NCI-H526 (cell line): ENCODE results near the gene SEC14L3.
"Not testable (repeated sequence)": the region's sequence is repeated elsewhere in the genome, so short reads cannot be mapped to it uniquely, and the experiment has no call there.

Experiments
- DNase-seq, 2 experiments: peaks; one replicate each; lab custom pipeline; 2025; lab: John Stamatoyannopoulos, UW

The SEC14L3 gene

DNA sequence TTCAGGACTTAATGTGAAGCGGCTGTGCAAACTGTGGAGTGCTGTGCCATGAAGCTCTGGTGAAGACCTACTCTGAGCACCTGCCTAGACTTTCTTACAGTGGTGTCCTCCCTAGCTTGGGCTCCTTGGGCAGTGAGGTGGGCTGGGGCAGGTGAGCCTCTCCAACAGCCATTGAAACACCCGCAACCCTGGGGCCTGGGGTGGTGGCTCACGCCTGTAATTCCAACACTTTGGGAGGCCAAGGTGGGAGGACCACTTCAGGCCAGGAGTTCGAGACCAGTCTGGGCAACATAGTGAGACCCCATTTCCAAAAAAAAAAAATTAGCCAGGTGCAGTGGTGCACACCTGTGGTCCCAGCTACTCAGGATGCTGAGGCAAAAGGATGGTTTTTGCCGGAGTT lies 14.3 kb upstream of the SEC14L3 start:
- no peak for DNase-seq

DNA sequence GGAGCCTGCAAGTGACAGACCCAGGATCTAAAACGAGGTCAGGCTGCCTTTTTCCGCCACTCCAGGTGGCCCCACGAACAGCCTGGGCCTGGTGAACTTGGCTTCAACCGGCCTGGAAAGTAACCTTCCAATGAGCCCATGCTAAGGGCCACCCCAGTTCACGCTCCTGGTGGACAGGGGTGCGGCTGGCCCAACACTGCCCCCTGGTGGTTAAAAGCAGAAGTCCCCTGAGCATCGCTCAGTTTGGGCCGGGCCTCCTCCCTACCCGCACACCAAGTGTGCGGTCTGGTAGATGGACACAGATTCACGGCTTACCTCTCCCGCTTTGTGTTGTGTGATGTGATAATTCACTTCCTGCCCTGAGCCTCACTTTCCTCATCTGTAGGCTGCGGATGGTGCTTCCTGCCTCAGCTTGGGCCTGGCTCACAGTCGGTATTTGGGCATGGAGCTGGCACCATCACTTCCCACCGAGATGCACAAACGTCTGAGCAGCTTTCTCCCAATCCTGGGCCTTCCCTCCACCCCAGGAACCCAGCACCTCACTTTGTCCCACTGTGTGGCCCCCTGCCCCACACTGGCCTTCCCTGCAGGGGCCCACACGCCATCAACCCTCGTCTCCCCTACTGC lies 13.7 kb upstream of the SEC14L3 start:
- peak; percentile 2 to 60 for DNase-seq

DNA sequence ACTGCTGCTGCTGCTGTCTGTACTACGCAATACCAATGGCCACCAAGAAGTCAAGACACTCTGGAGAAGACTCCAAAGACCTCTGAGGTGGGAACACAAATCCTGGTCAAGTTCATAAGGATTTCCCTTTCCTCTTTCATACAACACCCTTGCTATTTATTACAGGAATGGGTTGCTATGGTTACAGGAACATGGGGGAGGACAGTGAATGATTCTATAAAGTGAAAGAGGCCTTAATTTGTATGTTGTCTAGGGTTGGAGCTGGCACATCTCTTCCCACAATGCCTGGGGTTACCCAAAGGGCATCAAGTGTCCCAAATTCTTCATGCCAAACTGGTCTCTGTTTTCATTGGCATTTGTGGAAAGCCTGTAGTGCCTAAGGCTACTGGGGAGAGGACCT lies 11.4 kb upstream of the SEC14L3 start:
- DNase-seq = no peak

DNA sequence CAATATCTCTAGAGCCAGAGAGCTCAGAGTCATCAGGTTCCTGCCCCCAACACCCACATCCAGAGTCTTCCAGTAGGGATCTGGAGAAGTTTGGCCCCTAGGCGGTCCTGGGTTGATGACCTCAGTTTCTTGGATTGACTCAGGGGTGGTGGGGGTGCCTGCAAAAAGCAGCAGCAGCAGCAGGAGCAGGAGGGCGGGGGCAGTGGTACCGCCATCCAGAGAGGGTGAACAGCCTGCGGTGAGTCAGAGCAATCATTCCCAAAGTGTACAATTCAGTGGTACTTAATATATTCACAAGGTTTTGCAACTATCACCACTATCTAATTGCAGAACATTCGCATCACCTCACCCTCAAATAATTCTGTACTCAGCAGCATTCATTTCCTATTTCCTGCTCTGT lies 9.9 kb upstream of the SEC14L3 start:
- no peak for DNase-seq

DNA sequence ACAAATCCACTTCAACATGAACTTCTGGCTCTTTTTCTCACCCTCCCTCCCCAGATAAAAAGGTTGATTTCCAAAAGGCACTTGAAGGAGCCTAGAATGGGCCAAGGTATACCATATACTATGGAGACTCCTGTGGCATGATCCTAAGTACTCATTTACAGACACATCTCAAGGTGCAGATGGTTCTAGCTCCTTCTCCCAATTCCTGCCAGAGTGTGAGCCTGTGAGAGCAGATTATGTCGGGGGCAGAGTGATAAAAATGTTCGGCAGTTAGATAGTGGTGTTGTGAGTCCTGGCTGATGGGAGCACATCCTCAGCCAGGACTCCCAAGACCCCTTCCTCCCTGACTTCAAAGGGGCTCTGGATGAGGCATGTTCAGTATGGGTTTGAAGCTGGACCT lies 8.2 kb upstream of the SEC14L3 start:
- no peak for DNase-seq

DNA sequence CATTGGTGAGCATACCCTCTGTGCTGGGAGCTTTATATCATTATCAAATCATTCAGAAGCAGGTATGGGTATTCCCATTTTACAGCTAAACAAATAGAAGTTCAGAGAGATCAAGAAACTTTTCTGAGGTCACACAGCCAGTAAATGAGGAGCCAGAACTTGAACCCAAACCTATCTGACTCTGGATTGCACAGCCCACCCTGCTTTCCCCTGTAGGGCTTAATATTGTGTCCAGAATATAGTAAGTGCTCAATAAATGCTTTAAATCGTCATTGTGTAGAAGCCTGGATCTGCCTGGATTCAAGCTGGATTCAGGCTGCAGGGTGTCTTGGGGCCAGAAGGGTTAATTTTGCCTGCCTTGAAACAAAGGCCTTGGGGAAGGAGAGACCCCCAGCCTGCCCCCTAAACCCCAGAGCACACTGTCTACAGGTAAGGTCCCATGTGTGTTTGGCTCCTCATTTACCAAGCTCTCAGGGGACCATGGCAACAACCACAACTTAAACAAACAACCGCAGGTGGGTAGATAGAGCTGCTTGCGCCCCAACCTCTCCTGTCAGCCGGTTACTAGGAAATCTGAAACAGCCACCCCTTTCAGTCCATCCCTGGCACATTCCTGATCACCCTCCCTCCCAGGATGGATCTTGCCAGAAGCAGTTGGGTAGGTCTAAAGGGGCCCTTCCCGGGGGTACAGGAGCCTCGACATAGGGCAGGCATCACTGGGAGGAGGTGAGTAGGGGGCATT lies 3.0 kb upstream of the SEC14L3 start:
- peak; percentile 66 to 72 for DNase-seq

DNA sequence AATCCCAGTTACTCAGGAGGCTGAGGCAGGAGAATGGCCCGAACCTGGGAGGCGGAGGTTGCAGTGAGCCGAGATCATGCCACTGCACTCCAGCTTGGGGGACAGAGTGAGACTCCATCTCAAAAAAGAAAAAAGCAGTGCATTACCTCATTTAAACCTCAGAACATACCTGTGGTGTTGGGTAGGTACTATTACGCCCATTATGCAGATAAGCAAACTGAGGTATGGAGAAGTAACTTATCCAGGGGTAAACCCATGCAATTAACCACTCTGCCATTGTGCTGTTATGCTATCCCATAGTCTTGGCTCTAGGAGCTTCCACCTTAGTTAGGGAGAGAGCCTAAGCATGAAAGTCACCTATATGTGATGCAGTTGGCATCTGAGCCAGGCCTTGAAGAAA lies 2.3 kb upstream of the SEC14L3 start:
- DNase-seq = no peak

DNA sequence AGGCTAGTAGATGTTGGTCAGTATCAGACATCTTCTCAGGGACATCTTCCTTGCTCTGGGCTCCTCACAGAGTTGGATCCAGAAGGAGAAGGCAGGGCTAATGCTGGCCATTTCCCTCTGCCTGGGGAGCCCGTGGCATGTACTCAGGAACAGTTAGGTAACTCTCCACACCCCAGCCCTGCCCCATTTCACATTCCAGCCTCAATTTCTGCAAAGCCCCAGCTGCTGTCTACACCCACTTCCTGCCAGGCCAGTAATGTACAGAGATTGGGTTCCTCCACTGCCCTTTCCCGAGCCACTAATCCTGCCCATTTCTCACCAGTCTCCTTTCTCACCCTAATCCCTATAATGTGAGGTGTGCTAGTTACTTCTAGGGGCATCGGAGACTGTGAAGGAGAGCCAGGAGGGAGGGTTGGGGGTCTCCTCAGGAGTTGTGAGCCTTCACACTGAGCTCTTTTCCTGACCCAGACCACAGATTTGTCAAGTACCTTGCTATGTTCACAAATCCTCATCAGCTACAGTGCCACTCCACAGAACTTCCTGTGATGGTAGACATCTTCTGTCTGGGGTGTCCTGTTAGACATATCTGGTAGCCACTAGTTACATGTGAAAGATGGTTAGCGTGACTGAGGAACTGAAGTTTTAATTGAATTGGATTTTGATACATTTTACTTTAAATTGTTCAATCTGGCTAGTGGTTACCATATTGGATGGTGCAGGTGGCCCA lies 1.3 kb upstream of the SEC14L3 start:
- DNase-seq = no peak

DNA sequence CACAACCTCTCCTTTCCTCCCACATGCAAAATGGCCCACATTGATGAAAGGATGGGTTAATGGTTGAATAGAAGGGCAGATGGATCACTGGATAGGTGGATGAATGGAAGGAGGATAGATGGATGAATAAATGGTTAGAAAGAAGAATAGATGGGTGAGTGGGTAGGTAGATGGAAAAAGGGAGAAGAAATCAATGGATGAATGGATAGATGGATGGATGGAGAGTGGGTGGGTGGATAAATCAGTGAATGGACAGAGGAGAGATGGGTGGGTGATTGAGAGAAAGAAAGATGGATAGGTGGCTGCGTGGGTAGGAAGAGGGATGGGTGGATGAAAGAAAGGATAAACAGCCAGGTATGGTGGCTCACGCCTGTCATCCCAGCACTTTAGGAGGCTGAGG lies 1.2 kb downstream of the SEC14L3 start:
- DNase-seq = no peak

DNA sequence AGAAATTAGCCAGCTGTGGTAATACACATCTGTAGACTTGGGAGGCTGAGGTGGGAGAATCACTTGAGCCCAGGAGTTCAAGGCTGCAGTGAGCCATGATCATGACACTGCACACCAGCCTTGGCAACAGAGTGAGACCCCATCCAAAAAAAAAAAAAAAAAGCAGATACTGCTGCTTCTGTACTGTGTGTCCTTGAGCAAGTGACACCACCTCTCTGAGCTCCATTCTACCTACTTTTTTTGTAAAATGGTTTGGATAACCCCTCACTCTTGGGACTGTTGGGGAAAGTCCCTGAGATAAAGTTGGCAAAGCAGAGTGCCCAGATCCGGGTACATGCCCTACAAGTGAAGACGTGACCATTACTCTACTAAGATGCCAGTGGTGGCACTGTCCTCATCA lies 2.7 kb downstream of the SEC14L3 start:
- no peak for DNase-seq

DNA sequence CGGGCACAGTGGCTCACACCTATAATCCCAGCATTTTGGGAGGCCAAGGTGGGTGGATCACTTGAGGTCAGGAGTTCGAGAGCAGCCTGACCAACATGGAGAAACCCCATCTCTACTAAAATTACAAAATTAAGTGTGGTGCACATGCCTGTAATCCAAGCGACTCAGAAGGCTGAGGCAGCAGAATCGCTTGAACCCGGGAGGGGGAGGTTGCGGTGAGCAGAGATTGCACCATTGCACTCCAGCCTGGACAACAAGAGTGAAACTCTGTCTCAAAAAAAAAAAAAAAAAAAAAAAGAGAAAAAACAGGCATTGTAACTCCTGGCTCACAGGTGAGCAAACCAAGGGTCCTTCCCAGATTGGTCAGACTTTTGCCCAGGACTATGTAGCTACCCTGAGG lies 11.3 kb downstream of the SEC14L3 start:
- DNase-seq = not testable (repeated sequence)

DNA sequence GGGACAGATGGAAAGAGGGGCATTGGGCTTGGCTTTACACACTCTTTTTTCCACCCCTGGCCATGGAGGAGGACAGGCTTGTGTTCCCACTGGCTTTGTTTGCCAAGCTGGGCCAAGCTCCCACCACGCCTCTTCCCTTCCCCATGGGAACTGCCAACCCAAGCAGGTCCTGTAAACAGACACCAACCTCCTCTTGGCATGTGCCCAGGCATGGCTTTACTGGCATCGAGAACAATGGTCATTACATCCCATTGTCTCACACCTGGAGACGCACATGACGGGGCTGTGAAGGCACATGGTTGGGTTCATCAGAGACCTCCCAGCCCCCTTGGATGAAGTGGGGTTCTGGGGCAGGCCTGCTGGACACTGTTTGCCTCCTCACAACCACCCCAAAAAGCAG lies 11.7 kb downstream of the SEC14L3 start:
- no peak for DNase-seq

DNA sequence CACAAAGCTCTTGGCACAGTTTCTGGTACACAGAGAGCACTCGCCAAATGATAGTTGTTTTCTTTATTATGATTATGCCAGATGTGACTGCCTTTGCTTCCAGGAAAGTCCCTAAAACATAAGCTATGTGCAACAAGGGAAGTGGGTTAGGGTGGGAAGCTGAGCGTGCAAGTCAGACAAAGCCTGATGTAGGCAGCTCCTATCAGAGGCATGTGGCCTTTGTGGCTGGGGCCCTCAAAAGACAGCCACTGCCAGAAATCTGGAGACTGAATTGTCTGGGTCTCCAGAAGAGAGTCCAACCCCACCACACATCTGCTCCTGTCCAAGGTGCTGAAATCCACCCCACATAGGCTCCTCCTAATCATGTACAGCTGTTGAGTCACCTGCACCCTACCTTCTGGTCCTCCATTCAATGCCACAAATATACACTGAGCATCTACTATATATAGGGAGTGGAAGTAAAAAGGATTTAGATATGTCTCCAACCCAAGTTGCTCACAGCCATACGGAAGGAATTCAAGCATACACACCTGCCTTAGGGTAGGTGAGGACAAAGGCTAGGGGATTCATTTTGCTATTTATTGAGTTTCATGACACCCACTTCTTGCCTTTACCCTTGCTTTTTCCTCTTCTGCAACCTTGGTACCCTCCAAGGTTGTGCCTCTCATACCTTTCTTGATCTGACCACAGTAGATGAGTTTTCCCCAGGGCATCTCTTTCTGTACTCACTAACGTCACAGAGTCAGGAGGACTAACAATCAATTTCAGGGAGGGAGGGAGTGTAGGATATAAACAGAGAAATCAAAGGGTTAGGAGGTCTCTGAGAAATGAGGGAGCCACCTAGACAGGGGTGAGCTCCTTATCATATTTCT lies 12.4 kb downstream of the SEC14L3 start:
- no peak for DNase-seq

DNA sequence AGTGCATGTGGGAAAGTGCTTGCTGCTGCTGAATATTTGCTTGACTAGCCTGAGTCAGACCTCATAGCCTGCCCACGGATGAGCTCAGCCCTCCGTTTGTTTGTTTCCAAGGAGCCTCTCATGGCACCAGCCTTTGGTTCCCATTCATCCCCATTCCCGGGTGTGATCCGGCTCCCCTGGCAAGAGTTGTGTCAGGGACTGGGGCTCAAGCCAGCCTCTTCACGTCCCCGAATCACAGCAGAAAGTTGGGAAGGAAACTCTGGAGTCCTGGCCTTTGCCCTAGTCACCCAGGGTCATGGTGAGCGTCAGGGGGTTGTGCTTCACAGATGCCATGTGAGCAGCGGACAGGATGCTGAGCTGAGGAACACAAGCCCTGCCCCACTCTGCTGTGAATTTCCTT lies 13.8 kb downstream of the SEC14L3 start:
- no peak for DNase-seq

DNA sequence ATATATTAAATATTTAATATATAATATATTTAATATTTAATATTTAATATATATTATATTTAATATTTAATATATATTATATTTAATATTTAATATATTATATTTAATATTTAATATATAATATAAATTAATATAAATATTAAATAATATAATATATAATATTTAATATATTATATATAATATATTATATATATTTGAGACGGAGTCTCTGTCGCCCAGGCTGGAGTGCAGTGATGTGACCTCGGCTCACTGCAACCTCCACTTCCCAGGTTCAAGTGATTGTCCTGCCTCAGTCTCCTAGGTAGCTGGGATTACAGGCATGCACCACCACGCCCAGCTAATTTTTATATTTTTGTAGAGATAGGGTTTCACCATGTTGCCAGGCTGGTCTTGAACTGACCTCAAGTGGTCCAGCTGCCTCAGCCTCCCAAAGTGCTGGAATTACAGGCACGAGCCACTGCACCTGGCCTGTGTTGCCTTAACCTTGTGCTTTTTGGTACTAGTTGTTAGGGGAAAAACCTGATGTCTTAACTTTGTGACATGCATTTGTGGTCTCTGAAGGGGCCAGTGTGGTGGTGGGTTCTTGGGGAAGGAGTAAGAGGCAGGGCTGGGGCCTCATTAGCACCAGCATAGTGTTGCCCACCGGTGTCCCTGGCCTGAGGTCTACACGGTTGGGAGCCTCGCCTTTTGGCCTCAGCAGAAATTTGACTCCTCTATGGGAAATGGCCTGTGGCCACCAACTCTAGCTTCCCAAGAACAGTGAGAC lies 16.6 kb downstream of the SEC14L3 start:
- DNase-seq = no peak

DNA sequence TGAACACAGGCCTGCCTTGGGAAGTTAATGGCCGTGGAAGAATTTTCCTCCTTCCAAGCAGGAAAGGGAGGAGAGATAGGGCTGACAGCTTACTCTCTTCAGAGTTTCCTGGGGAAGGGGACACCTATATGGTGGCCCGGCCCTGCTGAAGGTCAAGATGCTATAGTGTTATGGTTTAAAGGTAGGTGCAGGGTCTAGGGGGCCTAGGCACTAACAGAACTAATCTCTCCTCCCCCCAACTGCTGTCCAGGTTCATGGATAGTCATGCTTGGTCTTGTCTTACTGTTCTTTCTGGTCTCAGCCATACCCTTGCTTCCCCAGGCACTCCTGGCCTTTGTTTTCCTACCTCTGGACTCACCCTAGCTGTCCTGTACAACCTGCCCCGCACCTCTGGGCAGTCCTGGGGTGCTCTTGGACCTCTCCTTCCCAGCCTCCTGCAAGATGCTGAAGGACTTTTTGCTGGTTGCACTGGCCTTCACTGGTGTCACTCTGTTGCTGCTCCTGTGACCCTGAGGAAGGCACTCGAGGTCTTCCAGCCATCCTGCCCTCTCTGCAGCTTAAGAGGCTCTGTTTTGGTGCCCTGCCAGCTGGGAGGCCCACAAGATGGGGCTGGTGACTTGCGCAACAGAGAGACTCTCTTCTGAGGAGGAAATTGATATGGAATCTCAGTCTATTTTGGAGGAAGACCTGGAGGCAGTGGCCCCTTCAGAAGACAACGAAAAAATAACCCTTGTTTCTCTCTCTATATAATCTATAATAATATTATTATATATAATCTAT lies 17.9 kb downstream of the SEC14L3 start:
- peak; percentile 20 to 48 for DNase-seq

DNA sequence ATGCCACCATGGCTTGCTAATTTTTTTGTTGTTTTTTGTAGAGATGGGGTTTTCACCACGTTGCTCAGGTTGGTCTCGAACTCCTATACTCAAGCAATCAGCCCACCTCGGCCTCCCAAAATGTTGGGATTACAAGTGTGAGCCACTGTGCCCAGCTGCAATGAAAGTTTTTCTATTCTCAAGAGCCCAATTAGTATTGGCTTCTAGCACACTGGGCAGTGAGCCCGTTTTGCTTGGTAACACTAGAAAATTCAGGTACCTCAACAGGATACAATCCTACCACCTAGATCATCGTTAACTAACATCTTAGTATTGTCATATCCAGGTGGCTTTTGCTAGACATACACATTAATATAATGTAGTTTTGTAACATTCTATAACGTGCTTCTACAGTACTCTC lies 19.0 kb downstream of the SEC14L3 start:
- DNase-seq = no peak

DNA sequence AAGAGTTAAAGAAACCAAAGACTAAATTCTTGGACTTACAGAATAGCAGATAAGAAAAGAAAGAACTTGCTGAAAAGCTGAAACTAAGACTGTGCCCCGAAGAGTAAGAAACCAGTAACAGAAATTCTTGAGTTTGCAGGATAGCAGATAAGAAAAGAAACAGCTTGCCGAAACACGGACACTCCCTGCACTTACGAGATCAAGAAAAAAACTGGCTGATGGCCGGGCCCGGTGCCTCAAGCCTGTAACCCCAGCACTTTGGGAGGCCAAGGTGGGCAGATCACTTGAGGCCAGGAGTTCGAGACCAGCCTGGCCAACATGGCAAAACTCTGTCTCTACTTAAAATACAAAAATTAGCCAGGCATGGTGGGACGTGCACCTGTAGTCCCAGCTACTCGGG lies 20.3 kb downstream of the SEC14L3 start:
- DNase-seq = not testable (repeated sequence)

DNA sequence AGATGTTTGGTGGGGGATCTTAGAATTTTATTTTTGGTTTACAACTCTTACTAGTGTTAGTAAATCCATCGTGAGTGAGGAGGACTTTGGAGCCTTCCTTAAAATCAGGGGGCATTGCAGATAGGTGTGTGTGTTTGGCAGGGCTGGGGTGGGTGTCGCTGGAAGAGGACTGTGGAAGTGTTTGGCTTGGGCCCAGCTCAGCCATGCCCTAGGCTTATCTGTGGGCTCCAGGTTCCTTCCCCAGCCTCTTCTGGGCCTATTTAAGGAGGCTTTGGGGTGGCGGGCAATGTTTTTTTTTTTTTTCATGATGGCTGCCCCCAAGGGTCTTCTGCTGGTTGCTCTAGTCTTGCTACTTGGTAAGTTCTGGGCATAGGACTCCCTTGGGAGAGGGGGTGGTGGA lies 24.2 kb downstream of the SEC14L3 start:
- DNase-seq = no peak

DNA sequence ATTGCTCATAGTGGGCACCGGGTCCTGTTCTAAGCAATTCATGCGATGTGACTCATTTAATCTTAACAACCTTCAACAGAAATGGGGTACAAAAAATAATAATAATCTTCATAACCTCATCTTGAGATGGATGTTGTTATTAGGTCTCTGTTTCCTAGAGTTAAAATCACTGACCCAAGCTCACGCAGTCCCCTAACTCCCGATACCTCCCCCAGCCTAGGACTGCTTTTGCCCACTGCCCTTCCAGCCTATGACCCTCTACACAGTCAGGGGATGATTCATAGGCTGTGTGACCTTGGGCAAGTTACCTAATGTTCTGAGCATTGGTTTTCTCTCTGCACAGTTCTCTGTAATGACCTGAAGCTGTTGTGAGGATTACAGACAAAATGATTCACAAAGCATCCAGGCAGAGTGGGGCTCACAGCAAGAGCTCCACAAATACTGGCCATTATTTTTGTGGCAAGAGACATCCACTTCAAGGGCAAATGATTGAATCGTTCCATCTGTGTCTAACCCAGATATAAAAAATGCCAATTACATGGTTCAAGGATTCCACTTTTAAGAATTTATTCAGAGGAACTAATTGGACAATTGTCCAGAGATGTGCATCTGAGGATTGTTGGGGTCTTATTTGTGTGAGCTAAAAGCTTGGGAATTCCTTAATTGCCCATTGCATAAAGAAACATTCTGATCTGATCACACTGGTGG lies 26.2 kb downstream of the SEC14L3 start:
- DNase-seq = no peak
